ENCODE results near the gene MAN1A1.

GRCh38 chr6:119201480-119201879 lies 148.1 kb downstream of the MAN1A1 start:
- TF ChIP-seq CTCF (IDR thresholded peaks at IDR 0.05) (no peak), EP300 (IDR thresholded peaks at IDR 0.05) (no peak), POLR2AphosphoS5 (IDR thresholded peaks at IDR 0.05) (no peak)

All from suprapubic skin (tissue), 4 donors.